A673 (cell line): ENCODE data around the gene MGAT5B. TPM values are rescaled to one million over a fixed set of nuclear protein-coding genes. Genes with fewer than 3 reads are reported as not detected.

Experiments used
- BruUV-seq: library from RNA; stranded (reverse); fragments of 400-500 nt; replicated peaks from 2 replicates; lab custom pipeline; 2021; lab: Mats Ljungman, UMichigan
- CTCF ChIA-PET: fragments of 300-600 bp; sonication (Branson Sonifier 250); formaldehyde crosslinking; loops from one replicate; lab custom pipeline; 2022; ENCODE audit warnings: antibody characterized with exemption; lab: Charles Lee
- POLR2A ChIA-PET: fragments of 300-600 bp; sonication (Branson Sonifier 250); formaldehyde crosslinking; loops from one replicate; lab custom pipeline; 2022; ENCODE audit warnings: antibody characterized with exemption; ENCODE audit not compliant: low non-redundant PET; lab: Charles Lee
- DNase-seq: peaks from one replicate; pipeline ENCODE4 v3.0.0-alpha.2; 2015; ENCODE audit warnings: low spot score
- H3K27ac ChIP-seq: fragments of 200-600 bp; sonication (generic); 2 replicates; pipeline ENCODE4 v1.5.1; 2016; ENCODE audit warnings: mixed run types, low read depth, mild to moderate bottlenecking, mixed read lengths, antibody characterized with exemption, low read length; ENCODE audit not compliant: poor library complexity, severe bottlenecking
- H3K27me3 ChIP-seq: fragments of 200-600 bp; sonication (generic); replicated peaks from 2 replicates; pipeline ENCODE4 v1.6.1; 2017; ENCODE audit warnings: mixed run types, low read depth, mild to moderate bottlenecking, mixed read lengths, antibody characterized with exemption, low read length; ENCODE audit not compliant: insufficient read depth, poor library complexity
- H3K36me3 ChIP-seq: fragments of 200-600 bp; sonication (generic); 2 replicates; pipeline ENCODE4 v1.6.1; 2016; ENCODE audit warnings: mixed run types, mild to moderate bottlenecking, mixed read lengths, antibody characterized with exemption, low read length; ENCODE audit not compliant: insufficient read depth, poor library complexity, severe bottlenecking
- H3K4me1 ChIP-seq: fragments of 200-600 bp; sonication (generic); 2 replicates; pipeline ENCODE4 v1.6.1; 2017; ENCODE audit warnings: mixed run types, mild to moderate bottlenecking, mixed read lengths, antibody characterized with exemption, low read length; ENCODE audit not compliant: insufficient read depth, poor library complexity, severe bottlenecking
- H3K4me3 ChIP-seq: fragments of 200-600 bp; sonication (generic); 2 replicates; pipeline ENCODE4 v1.5.1; 2016; ENCODE audit warnings: low read depth, mixed run types, mild to moderate bottlenecking, mixed read lengths, low read length; ENCODE audit not compliant: poor library complexity, severe bottlenecking
- H3K9me3 ChIP-seq: fragments of 200-600 bp; sonication (generic); 2 replicates; pipeline ENCODE4 v1.6.1; 2016; ENCODE audit warnings: mixed run types, low read depth, mild to moderate bottlenecking, mixed read lengths, antibody characterized with exemption, low read length; ENCODE audit not compliant: poor library complexity, severe bottlenecking
- CTCF ChIP-seq: fragments of 300-800, 200-600 bp; sonication (generic); conservative IDR thresholded peaks from 2 replicates; pipeline ENCODE4 v1.5.1; 2017; ENCODE audit warnings: low read depth, mild to moderate bottlenecking, antibody characterized with exemption, low read length, moderate library complexity, mixed read lengths
- EZH2 ChIP-seq: fragments of 200-600 bp; sonication (generic); IDR thresholded peaks from 2 replicates; pipeline ENCODE4 v1.6.1; 2017; ENCODE audit warnings: borderline replicate concordance, low read depth, mild to moderate bottlenecking, mixed read lengths, antibody characterized with exemption, low read length; ENCODE audit not compliant: poor library complexity, severe bottlenecking
- intact Hi-C: fragments of 100-400 bp; cut with micrococcal nuclease; formaldehyde crosslinking; loops from one replicate; pipeline ENCODE4 v1.10.0; 2022; ENCODE audit not compliant: unreplicated experiment
- total RNA-seq: library from RNA; stranded (reverse); gene quantifications from 2 replicates; pipeline ENCODE4 v1.2.3, GENCODE V29; 2021

The MGAT5B gene
- total RNA-seq, 1 experiment from 2014 or later: 1.1 TPM

- H3K36me3 ChIP-seq: no peaks in the 10 kb centered on the region
- ChIA-PET CTCF (no interaction called here), POLR2A (no interaction called here)
- no peak overlapping the region for H3K4me3 ChIP-seq
- DNase-seq: no peak
- no peaks in the 10 kb centered on the region for H3K9me3 ChIP-seq
- no TSS peak for BruUV-seq
- no peaks in the 10 kb centered on the region for H3K27me3 ChIP-seq
- no peak for TF ChIP-seq CTCF
- no peak for TF ChIP-seq EZH2
- H3K27ac ChIP-seq: no peak overlapping the region
- no peaks in the 10 kb centered on the region for H3K4me1 ChIP-seq
- intact Hi-C loops: no loop called here
Measured at GRCh38 chr17:76905836-76906235, 37.6 kb downstream of the MGAT5B start.

- intact Hi-C loops: no loop called here
- DNase-seq: no peak
- POLR2A ChIA-PET: no interaction called here
- no peak for TF ChIP-seq CTCF
- no peak for TF ChIP-seq EZH2
- Histone ChIP-seq H3K36me3 (no peaks in the 10 kb centered on the region), H3K4me3 (no peak overlapping the region), H3K9me3 (no peaks in the 10 kb centered on the region), H3K27ac (no peak overlapping the region), H3K4me1 (no peaks in the 10 kb centered on the region), H3K27me3 (no peaks in the 10 kb centered on the region)
- CTCF ChIA-PET: no interaction called here
- BruUV-seq: no TSS peak
Measured at GRCh38 chr17:76906463-76906862, 38.3 kb downstream of the MGAT5B start.

- TF ChIP-seq CTCF (no peak), EZH2 (no peak)
- intact Hi-C loops: no loop called here
- Histone ChIP-seq H3K9me3 (no peaks in the 10 kb centered on the region), H3K27me3 (no peaks in the 10 kb centered on the region), H3K4me1 (no peaks in the 10 kb centered on the region), H3K36me3 (no peaks in the 10 kb centered on the region), H3K27ac (no peak overlapping the region), H3K4me3 (no peak overlapping the region)
- ChIA-PET POLR2A (no interaction called here), CTCF (no interaction called here)
- no peak for DNase-seq
- BruUV-seq: no TSS peak
Measured at GRCh38 chr17:76907352-76907751, 39.1 kb downstream of the MGAT5B start.
